Parathyroid adenoma (tissue), 2 donors: ENCODE data around the gene SFI1.
A peak's percentile ranks its signal among the peaks of the same experiment; 100 is the strongest.

Experiments used
- H2AFZ ChIP-seq: fragments of 300-600 bp; sonication (generic); one replicate; pipeline ENCODE4 v1.7.0; 2017; ENCODE audit warnings: antibody characterized with exemption, mild to moderate bottlenecking
- H3K27ac ChIP-seq: fragments of 300-600 bp; sonication (generic); one replicate; pipeline ENCODE4 v1.7.0; 2017
- H3K27me3 ChIP-seq: fragments of 300-600 bp; sonication (generic); one replicate; pipeline ENCODE4 v1.7.0; 2017; ENCODE audit warnings: low read length; ENCODE audit not compliant: control insufficient read depth, insufficient read depth
- H3K36me3 ChIP-seq: fragments of 300-600 bp; sonication (generic); one replicate; pipeline ENCODE4 v1.7.0; 2017; ENCODE audit warnings: low read length; ENCODE audit not compliant: control insufficient read depth, insufficient read depth
- H3K4me1 ChIP-seq: fragments of 300-600 bp; sonication (generic); one replicate; pipeline ENCODE4 v1.7.0; 2017; ENCODE audit warnings: control low read depth
- H3K4me2 ChIP-seq: fragments of 300-600 bp; sonication (generic); one replicate; pipeline ENCODE4 v1.7.0; 2017; ENCODE audit warnings: low read length
- H3K4me3 ChIP-seq: fragments of 300-600 bp; sonication (generic); one replicate; pipeline ENCODE4 v1.7.0; 2017; ENCODE audit warnings: low read depth, low read length
- H3K79me2 ChIP-seq: fragments of 300-600 bp; sonication (generic); one replicate; pipeline ENCODE4 v1.7.0; 2017; ENCODE audit warnings: control low read depth
- H3K9ac ChIP-seq: fragments of 300-600 bp; sonication (generic); one replicate; pipeline ENCODE4 v1.7.0; 2017; ENCODE audit warnings: mild to moderate bottlenecking
- H3K9me3 ChIP-seq: fragments of 300-600 bp; sonication (generic); one replicate; pipeline ENCODE4 v1.7.0; 2017; ENCODE audit warnings: low read length; ENCODE audit not compliant: control insufficient read depth
- TF ChIP-seq, protein P1 (sequence below): fragments of 300-600 bp; sonication (generic); IDR thresholded peaks from one replicate; pipeline ENCODE4 v1.7.0; 2017; ENCODE audit warnings: antibody characterized with exemption, mild to moderate bottlenecking
- donor health status: primary hyperparathyroidism.

SFI1 gene

DNA sequence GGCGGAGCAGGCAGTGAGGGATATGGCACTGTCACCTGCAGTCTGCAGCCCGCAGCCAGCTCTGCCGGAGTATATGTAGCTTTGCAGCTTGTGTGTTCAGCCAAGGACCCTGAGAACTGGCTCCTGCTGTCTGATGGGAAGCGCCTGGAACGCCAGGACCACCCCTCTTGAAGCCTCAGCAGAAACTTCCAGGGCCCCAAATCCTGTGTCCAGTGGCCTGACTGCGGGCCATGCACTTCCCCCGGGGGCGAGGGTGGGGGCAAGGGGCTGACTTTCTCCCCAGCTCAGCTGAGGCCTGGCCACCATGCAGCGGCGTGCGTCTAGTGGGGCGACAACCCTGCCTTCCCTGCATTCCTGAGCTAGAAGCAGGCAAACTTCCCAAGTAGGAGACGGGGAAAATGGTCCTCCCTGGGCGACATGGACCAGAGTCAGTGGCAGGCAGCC lies 133.4 kb downstream of the SFI1 start:
- peaks cover 24% of the 10 kb centered on the region for H3K79me2 ChIP-seq
- H3K36me3 ChIP-seq: no peaks in the 10 kb centered on the region
- no peak overlapping the region for H2AFZ ChIP-seq
- H3K9ac ChIP-seq: no peak overlapping the region
- TF ChIP-seq, protein P1, sequence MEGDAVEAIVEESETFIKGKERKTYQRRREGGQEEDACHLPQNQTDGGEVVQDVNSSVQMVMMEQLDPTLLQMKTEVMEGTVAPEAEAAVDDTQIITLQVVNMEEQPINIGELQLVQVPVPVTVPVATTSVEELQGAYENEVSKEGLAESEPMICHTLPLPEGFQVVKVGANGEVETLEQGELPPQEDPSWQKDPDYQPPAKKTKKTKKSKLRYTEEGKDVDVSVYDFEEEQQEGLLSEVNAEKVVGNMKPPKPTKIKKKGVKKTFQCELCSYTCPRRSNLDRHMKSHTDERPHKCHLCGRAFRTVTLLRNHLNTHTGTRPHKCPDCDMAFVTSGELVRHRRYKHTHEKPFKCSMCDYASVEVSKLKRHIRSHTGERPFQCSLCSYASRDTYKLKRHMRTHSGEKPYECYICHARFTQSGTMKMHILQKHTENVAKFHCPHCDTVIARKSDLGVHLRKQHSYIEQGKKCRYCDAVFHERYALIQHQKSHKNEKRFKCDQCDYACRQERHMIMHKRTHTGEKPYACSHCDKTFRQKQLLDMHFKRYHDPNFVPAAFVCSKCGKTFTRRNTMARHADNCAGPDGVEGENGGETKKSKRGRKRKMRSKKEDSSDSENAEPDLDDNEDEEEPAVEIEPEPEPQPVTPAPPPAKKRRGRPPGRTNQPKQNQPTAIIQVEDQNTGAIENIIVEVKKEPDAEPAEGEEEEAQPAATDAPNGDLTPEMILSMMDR: no peak
- H3K9me3 ChIP-seq: no peaks in the 10 kb centered on the region
- peaks cover 7% of the 10 kb centered on the region for H3K4me1 ChIP-seq
- peak overlapping the region; percentile 72 for H3K27ac ChIP-seq
- peak overlapping the region; percentile 60 for H3K4me3 ChIP-seq
- peak overlapping the region; percentile 78 for H3K4me2 ChIP-seq
- H3K27me3 ChIP-seq: no peaks in the 10 kb centered on the region

DNA sequence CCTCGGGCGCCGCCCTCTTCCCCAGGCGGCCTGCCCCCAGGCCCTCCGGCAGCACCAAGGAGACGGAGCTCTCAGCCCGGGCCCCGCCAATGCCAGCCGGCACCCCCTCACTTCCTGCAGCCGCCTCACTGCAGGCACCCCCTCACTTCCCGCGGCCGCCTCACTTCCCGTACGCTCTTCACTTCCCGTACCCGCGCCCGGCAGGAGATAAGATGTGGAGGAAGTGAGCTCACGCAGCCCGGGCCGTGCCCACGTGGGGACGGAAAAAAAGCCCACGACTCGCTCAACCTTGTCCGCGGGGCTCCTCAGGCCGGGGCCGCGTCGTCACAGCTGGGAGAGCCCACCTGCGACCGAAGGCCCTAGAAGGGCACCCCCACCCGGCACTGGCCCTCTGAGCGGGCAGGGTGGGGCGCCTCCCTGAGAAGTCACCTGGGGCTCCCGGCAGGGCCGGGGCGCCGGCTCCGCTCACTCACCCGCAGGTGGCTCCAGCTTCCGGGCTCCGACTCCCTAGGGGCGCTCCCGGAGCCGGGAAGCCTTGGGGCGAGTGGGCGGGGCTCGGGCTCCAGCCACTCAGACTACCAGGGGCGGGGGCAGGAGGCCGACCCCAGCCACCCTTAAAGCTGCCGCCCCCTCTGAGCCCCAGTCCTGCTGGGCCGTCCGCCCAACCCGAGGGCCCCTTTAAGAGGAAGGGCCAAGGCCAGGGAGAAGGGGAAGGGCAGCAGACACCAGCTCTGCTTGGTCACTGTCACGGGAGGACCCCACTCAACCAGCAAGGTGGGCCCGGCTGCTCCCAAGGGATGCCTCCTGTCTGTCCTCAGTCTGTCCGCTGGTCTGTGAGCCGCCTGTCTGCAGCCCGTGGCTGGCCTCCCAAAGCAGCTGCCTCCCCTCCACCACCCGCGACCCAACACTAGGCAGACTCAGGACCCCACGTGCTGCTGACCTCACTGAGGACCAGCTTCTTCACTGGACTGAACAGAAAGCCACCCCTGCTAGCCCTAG lies 134.3 kb downstream of the SFI1 start:
- peak overlapping the region; percentile 42 for H2AFZ ChIP-seq
- H3K27ac ChIP-seq: peak overlapping the region; percentile 72
- peaks cover 7% of the 10 kb centered on the region for H3K4me1 ChIP-seq
- peaks cover 24% of the 10 kb centered on the region for H3K79me2 ChIP-seq
- H3K4me2 ChIP-seq: peak overlapping the region; percentile 78
- no peaks in the 10 kb centered on the region for H3K27me3 ChIP-seq
- H3K9ac ChIP-seq: no peak overlapping the region
- H3K4me3 ChIP-seq: peak overlapping the region; percentile 60
- H3K36me3 ChIP-seq: no peaks in the 10 kb centered on the region
- TF ChIP-seq, protein P1: no peak
- H3K9me3 ChIP-seq: no peaks in the 10 kb centered on the region

DNA sequence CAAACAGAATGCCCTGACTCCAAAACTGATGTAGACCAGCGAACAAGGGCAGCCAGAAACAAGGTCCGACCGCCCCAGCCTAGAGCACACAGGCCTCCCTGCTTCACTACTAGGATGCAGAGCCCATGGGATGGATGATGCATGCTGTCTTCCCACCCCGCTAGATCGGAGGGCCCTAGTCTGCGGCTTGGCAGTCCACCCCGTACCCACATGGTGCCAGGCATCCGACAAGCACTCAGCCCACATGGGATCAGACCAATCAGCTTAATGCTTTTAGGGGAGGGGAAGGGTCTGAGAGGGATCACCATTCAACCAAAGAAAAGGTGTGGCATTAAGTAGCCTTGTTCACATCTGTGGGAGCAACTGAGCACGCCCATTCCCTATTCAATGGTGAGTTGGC lies 135.1 kb downstream of the SFI1 start:
- no peaks in the 10 kb centered on the region for H3K27me3 ChIP-seq
- TF ChIP-seq, protein P1: no peak
- no peaks in the 10 kb centered on the region for H3K9me3 ChIP-seq
- H3K79me2 ChIP-seq: peaks cover 24% of the 10 kb centered on the region
- no peaks in the 10 kb centered on the region for H3K36me3 ChIP-seq
- H2AFZ ChIP-seq: no peak overlapping the region
- H3K4me2 ChIP-seq: peak overlapping the region; percentile 78
- no peak overlapping the region for H3K4me3 ChIP-seq
- H3K27ac ChIP-seq: peak overlapping the region; percentile 72
- H3K4me1 ChIP-seq: peaks cover 6% of the 10 kb centered on the region
- no peak overlapping the region for H3K9ac ChIP-seq

DNA sequence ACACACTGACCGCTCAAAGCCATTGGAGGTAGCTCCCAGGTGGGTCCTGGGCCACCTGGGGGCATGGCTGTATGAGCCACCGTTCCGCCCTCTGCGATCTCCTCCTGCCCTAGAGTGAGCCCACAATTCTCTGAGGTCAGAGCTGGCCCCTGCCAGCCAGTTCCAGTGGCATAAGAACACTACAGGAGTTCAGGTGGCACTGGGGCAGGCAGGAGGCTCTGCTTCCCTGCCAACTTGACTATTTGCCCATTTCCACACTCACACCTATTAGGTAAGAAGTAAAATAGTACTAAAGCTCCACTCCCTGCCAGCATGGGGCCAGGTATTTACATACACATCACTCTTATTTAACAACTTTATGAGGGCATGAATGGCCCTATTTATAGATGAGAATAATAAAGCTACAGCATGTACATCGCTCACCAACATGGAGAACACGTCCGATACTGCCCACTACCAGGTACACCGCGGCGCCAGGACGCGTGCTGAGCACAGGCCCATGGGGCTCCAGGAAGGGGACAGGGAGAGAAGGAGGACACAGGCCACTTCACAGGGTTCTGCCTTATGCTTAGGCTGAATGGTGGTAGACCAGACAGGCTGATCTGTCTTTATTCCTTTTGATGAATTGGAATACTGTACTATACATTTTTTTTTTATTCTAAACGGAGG lies 139.4 kb downstream of the SFI1 start:
- Histone ChIP-seq H3K36me3 (no peaks in the 10 kb centered on the region), H3K27ac (no peak overlapping the region), H3K79me2 (peaks cover 12% of the 10 kb centered on the region), H2AFZ (no peak overlapping the region), H3K27me3 (no peaks in the 10 kb centered on the region), H3K4me2 (no peak overlapping the region), H3K4me3 (no peak overlapping the region), H3K9ac (no peak overlapping the region), H3K4me1 (peaks cover 2% of the 10 kb centered on the region), H3K9me3 (no peaks in the 10 kb centered on the region)
- TF ChIP-seq, protein P1: no peak
